H1 (cell line): ENCODE data around the gene SESN3. TPM values are rescaled to one million over a fixed set of nuclear protein-coding genes. Genes with fewer than 3 reads are reported as not detected.

Source experiments
- CTCF ChIA-PET: fragments of 300-600 bp; sonication (Branson Sonifier 250); formaldehyde crosslinking; loops from one replicate; lab custom pipeline; 2021; ENCODE audit not compliant: partially characterized antibody; lab: Charles Lee
- POLR2A ChIA-PET: fragments of 300-600 bp; sonication (Branson Sonifier 250); formaldehyde crosslinking; loops from one replicate; lab custom pipeline; 2021; ENCODE audit warnings: inconsistent platforms; ENCODE audit not compliant: partially characterized antibody; lab: Charles Lee
- DNase-seq, 2 experiments: peaks; one replicate each; pipeline versions ENCODE4 v3.0.0 to v3.0.0-alpha.2; 2010 to 2022; ENCODE audit warnings: low spot score in 2 of 2, low read depth in 1 of 2, mixed read lengths in 1 of 2
- FAIRE-seq: peaks from 2 replicates; lab custom pipeline; 2011; peaks lifted over from hg19 to GRCh38; lab: Jason Lieb, UNC
- H2AFZ ChIP-seq: 2 replicates; pipeline ENCODE4 v1.8.1; 2012; ENCODE audit warnings: low read length, inconsistent platforms
- H2AK5ac ChIP-seq: 2 replicates; pipeline ENCODE4 v1.6.1; 2013; ENCODE audit warnings: low read depth, low read length
- H2BK120ac ChIP-seq: replicated peaks from 2 replicates; pipeline ENCODE3; 2013; ENCODE audit warnings: low read depth, low read length, inconsistent platforms
- H2BK12ac ChIP-seq: 2 replicates; pipeline ENCODE4 v1.6.1; 2013; ENCODE audit warnings: low read depth, low read length
- H2BK15ac ChIP-seq: 2 replicates; pipeline ENCODE4 v1.6.1; 2013; ENCODE audit warnings: low read length
- H2BK20ac ChIP-seq: 2 replicates; pipeline ENCODE4 v1.6.1; 2013; ENCODE audit warnings: low read length
- H2BK5ac ChIP-seq: 2 replicates; pipeline ENCODE4 v1.6.1; 2013; ENCODE audit warnings: low read depth, low read length
- H3K14ac ChIP-seq: 2 replicates; pipeline ENCODE4 v1.6.1; 2013; ENCODE audit warnings: inconsistent platforms; ENCODE audit not compliant: insufficient read length
- H3K18ac ChIP-seq: 2 replicates; pipeline ENCODE4 v1.6.1; 2013; ENCODE audit warnings: low read length; ENCODE audit errors: extremely low read depth
- H3K23ac ChIP-seq: 2 replicates; pipeline ENCODE4 v1.6.1; 2013; ENCODE audit warnings: inconsistent platforms; ENCODE audit not compliant: insufficient read length
- H3K23me2 ChIP-seq: 2 replicates; pipeline ENCODE4 v1.6.1; 2013; ENCODE audit warnings: low read depth, low read length
- H3K27ac ChIP-seq: 2 replicates; pipeline ENCODE4 v1.6.1; 2011; ENCODE audit warnings: low read depth, low read length, inconsistent platforms
- H3K27me3 ChIP-seq, 4 experiments: replicated peaks in 1 of 4; 1 replicate in 1 of 4; 2 replicates in 3 of 4; pipeline versions ENCODE4 v1.6.1 to v1.8.1; 2011 to 2013; ENCODE audit warnings: low read length in 3 of 4, mild to moderate bottlenecking in 3 of 4, inconsistent platforms in 2 of 4, mixed read lengths in 2 of 4, moderate library complexity in 1 of 4; ENCODE audit not compliant: control insufficient read depth in 3 of 4, insufficient read depth in 3 of 4; ENCODE audit errors: extremely low read depth in 1 of 4
- H3K36me3 ChIP-seq, 4 experiments: 2 replicates each; pipeline versions ENCODE4 v1.6.1 to v1.8.1; 2011 to 2013; ENCODE audit warnings: mild to moderate bottlenecking in 4 of 4, low read length in 3 of 4, moderate library complexity in 2 of 4, control low read depth in 1 of 4, inconsistent platforms in 1 of 4; ENCODE audit not compliant: insufficient read depth in 4 of 4, control insufficient read depth in 2 of 4
- H3K4ac ChIP-seq: replicated peaks from 2 replicates; pipeline ENCODE3; 2013; ENCODE audit warnings: low read length, low read depth, mixed read lengths, inconsistent platforms; ENCODE audit not compliant: insufficient read length
- H3K4me1 ChIP-seq, 4 experiments: replicated peaks in 1 of 4; 1 replicate in 1 of 4; 2 replicates in 3 of 4; pipeline versions ENCODE4 v1.6.1 to v1.8.1; 2011 to 2013; ENCODE audit warnings: low read length in 3 of 4, inconsistent platforms in 2 of 4, mixed read lengths in 1 of 4; ENCODE audit not compliant: insufficient read depth in 4 of 4, control insufficient read depth in 3 of 4
- H3K4me2 ChIP-seq, 2 experiments: 2 replicates each; pipeline versions ENCODE4 v1.6.1 to v1.8.1; 2011 to 2013; ENCODE audit warnings: low read depth in 2 of 2, low read length in 2 of 2, control low read depth in 1 of 2, inconsistent platforms in 1 of 2, mild to moderate bottlenecking in 1 of 2; ENCODE audit not compliant: insufficient read depth in 1 of 2
- H3K4me3 ChIP-seq, 4 experiments: fragments of 200-600, 300-600 bp in 1 of 4; sonication (generic), shearing (Covaris generic), sonication (Bioruptor Twin) in 1 of 4; 2 replicates each; pipeline versions ENCODE4 v1.5.1 to v1.8.1; 2011 to 2016; ENCODE audit warnings: low read length in 4 of 4, low read depth in 3 of 4, control low read depth in 2 of 4, inconsistent platforms in 2 of 4, mild to moderate bottlenecking in 2 of 4, mixed read lengths in 1 of 4, moderate library complexity in 1 of 4; ENCODE audit not compliant: insufficient read depth in 2 of 4; ENCODE audit errors: extremely low read depth in 1 of 4
- H3K56ac ChIP-seq: replicated peaks from 2 replicates; pipeline ENCODE3; 2013; ENCODE audit warnings: low read depth, mild to moderate bottlenecking, mixed read lengths, low read length, inconsistent platforms; ENCODE audit not compliant: insufficient read length
- H3K79me1 ChIP-seq: 2 replicates; pipeline ENCODE4 v1.6.1; 2013; ENCODE audit warnings: low read depth, low read length, control low read depth
- H3K79me2 ChIP-seq, 2 experiments: 2 replicates each; pipeline versions ENCODE4 v1.6.1 to v1.8.1; 2012 to 2013; ENCODE audit warnings: low read length in 2 of 2, mild to moderate bottlenecking in 2 of 2, inconsistent platforms in 1 of 2; ENCODE audit not compliant: insufficient read depth in 2 of 2, control insufficient read depth in 1 of 2
- H3K9ac ChIP-seq, 4 experiments: replicated peaks in 1 of 4; 1 replicate in 1 of 4; 2 replicates in 3 of 4; pipeline versions ENCODE4 v1.6.1 to v1.8.1; 2011 to 2013; ENCODE audit warnings: low read depth in 3 of 4, low read length in 3 of 4, control low read depth in 2 of 4, mild to moderate bottlenecking in 2 of 4, moderate library complexity in 2 of 4, inconsistent platforms in 1 of 4; ENCODE audit errors: extremely low read depth in 1 of 4
- H3K9me3 ChIP-seq, 2 experiments: 2 replicates each; pipeline versions ENCODE4 v1.6.1 to v1.8.1; 2012 to 2013; ENCODE audit warnings: mild to moderate bottlenecking in 2 of 2, moderate library complexity in 2 of 2, control low read depth in 1 of 2, inconsistent platforms in 1 of 2, low read depth in 1 of 2, low read length in 1 of 2, mixed read lengths in 1 of 2; ENCODE audit not compliant: insufficient read depth in 2 of 2
- H4K20me1 ChIP-seq, 2 experiments: replicated peaks in 1 of 2; 2 replicates each; pipeline versions ENCODE3 to v1.8.1; 2011 to 2013; ENCODE audit warnings: inconsistent platforms in 2 of 2, low read length in 2 of 2, mild to moderate bottlenecking in 1 of 2; ENCODE audit not compliant: insufficient read depth in 2 of 2, control insufficient read depth in 1 of 2
- H4K5ac ChIP-seq: 2 replicates; pipeline ENCODE4 v1.6.1; 2013; ENCODE audit warnings: low read length, low read depth, mixed read lengths, inconsistent platforms; ENCODE audit not compliant: insufficient read length
- H4K8ac ChIP-seq: 2 replicates; pipeline ENCODE4 v1.8.0; 2013; ENCODE audit warnings: mild to moderate bottlenecking, moderate library complexity, low read length, inconsistent platforms; ENCODE audit not compliant: insufficient read depth; ENCODE audit errors: extremely low read depth
- H4K91ac ChIP-seq: replicated peaks from 2 replicates; pipeline ENCODE3; 2013; ENCODE audit warnings: low read length, mixed read lengths, inconsistent platforms; ENCODE audit not compliant: insufficient read length
- BACH1 ChIP-seq: IDR thresholded peaks from 2 replicates; pipeline ENCODE4 v1.6.1; 2012; ENCODE audit warnings: low read length, improper control_type of control experiment
- CBX5 ChIP-seq: fragments of 300-800, 300-1000 bp; sonication (generic); IDR thresholded peaks from 2 replicates; pipeline ENCODE4 v1.7.1; 2016; ENCODE audit warnings: antibody characterized with exemption, low read length, low read depth
- GABPA ChIP-seq: IDR thresholded peaks from 2 replicates; pipeline ENCODE4 v1.6.1; 2011; ENCODE audit warnings: mild to moderate bottlenecking, low read length, moderate library complexity, borderline replicate concordance; ENCODE audit not compliant: insufficient read depth
- KDM5A ChIP-seq: fragments of 200-600 bp; IDR thresholded peaks from 2 replicates; pipeline ENCODE4 v1.7.1; 2012; ENCODE audit warnings: mild to moderate bottlenecking, low read length, inconsistent platforms, mixed read lengths
- NANOG ChIP-seq: IDR thresholded peaks from 2 replicates; pipeline ENCODE4 v1.6.1; 2011; ENCODE audit warnings: low read length, low read depth, mild to moderate bottlenecking, inconsistent platforms; ENCODE audit not compliant: insufficient read depth, poor library complexity, severe bottlenecking
- RAD21 ChIP-seq, 2 experiments: IDR thresholded peaks in 1 of 2; conservative IDR thresholded peaks in 1 of 2; 2 replicates each; pipeline ENCODE4 v1.6.1; 2011; ENCODE audit warnings: low read depth in 2 of 2, low read length in 2 of 2, improper control_type of control experiment in 1 of 2, inconsistent platforms in 1 of 2, mild to moderate bottlenecking in 1 of 2, moderate library complexity in 1 of 2
- RBBP5 ChIP-seq: IDR thresholded peaks from 2 replicates; pipeline ENCODE4 v1.7.1; 2012; ENCODE audit warnings: low read depth, mild to moderate bottlenecking, inconsistent platforms, low read length, moderate library complexity, borderline replicate concordance
- RFX5 ChIP-seq: IDR thresholded peaks from 2 replicates; pipeline ENCODE4 v1.6.1; 2011; ENCODE audit warnings: low read depth, low read length, improper control_type of control experiment, borderline replicate concordance
- RXRA ChIP-seq: IDR thresholded peaks from 2 replicates; pipeline ENCODE4 v1.6.1; 2011; ENCODE audit warnings: low read depth, mild to moderate bottlenecking, low read length, moderate library complexity; ENCODE audit not compliant: insufficient read depth
- SP2 ChIP-seq: IDR thresholded peaks from 2 replicates; pipeline ENCODE4 v1.6.1; 2012; ENCODE audit warnings: mild to moderate bottlenecking, low read length, inconsistent platforms
- WGBS, 2 experiments: shearing (Covaris generic) in 1 of 2; methylation state at CpG; one replicate each; pipeline versions ENCODE4 v1.1.6 to v1.1.7; 2013 to 2015; ENCODE audit warnings: low lambda C conversion rate in 2 of 2, mixed read lengths in 2 of 2, inconsistent platforms in 1 of 2, low coverage in 1 of 2, missing lambda C conversion rate in 1 of 2; ENCODE audit not compliant: insufficient replicate concordance in 2 of 2, insufficient coverage in 1 of 2, insufficient read length in 1 of 2; ENCODE audit errors: extremely low coverage in 1 of 2, missing lambda C conversion rate in 1 of 2; 5-methylcytosine and 5-hydroxymethylcytosine counted together
- polyA plus RNA-seq, 7 experiments: library from polyadenylated mRNA; depleted of rRNA in 3 of 7; stranded (reverse) in 5 of 7; unstranded in 2 of 7; fragments of >200 nt in 5 of 7; fragments of 200-250 nt in 2 of 7; gene quantifications; 1 replicate in 5 of 7; 2 replicates in 1 of 7; 4 replicates in 1 of 7; pipeline versions ENCODE4 v1.2.1 to v1.2.3, GENCODE V29; 2011 to 2013; ENCODE audit warnings: missing spikeins in 2 of 7, mixed read lengths in 2 of 7
- total RNA-seq: library from RNA; stranded (reverse); fragmentation: NEBNext Ultra II Directional; extraction: Animal tissue kit (Norgen Biotek cat#: 25700); gene quantifications from 2 replicates; pipeline ENCODE4 v1.2.1, GENCODE V29; 2021

Gene SESN3
- total and polyA plus RNA-seq, 2 of the 8 experiments (the other 6 are each of a cell fraction or from before 2014, with no cell fraction given), result 10.2 to 31.1 TPM

DNA sequence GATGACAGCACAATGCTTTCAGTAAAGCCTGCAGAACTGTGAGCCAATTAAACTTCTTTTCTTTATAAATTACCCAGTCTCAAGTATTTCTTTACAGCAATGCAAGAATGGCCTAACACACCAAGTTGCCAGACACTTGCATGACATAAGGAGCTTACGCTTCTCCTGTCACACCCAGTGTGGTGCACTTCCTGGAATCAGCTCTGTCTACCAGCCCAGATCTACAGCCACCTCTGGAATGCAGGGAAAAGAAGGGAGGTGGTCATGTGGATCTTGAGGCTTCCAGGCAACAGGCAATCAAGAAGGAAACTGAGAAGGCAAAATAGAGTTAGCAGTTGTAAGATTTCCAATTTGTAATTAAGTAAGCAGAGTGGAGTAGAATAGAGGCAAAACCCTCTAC, 37.4 kb upstream of the SESN3 start:
- Histone ChIP-seq H2AFZ (no peak overlapping the region), H2BK20ac (no peak overlapping the region), H3K79me1 (no peaks in the 10 kb centered on the region), H3K23me2 (no peaks in the 10 kb centered on the region), H4K8ac (no peak overlapping the region), H2BK120ac (no peak overlapping the region), H3K18ac (no peak overlapping the region), H3K79me2 (no peaks in the 10 kb centered on the region), H3K4me2 (no peak overlapping the region), H3K4ac (no peak overlapping the region), H2BK12ac (no peak overlapping the region), H3K36me3 (no peaks in the 10 kb centered on the region), H2BK15ac (no peak overlapping the region), H2BK5ac (no peak overlapping the region), H3K23ac (no peak overlapping the region), H4K20me1 (no peaks in the 10 kb centered on the region), H3K9ac (no peak overlapping the region), H3K14ac (no peak overlapping the region), H2AK5ac (no peak overlapping the region), H3K56ac (no peak overlapping the region), H4K5ac (no peak overlapping the region), H3K4me1 (no peaks in the 10 kb centered on the region; a peak in 1 of 7 replicates), H3K4me3 (no peak overlapping the region), H3K9me3 (no peaks in the 10 kb centered on the region), H3K27me3 (peaks cover 0 to 1% (median 0%) of the 10 kb centered on the region in 4 experiments; a peak in 2 of 7 replicates), H4K91ac (no peak overlapping the region), H3K27ac (no peak overlapping the region)
- DNase-seq (no peak), FAIRE-seq (no peak)
- ChIA-PET POLR2A (no interaction called here), CTCF (interaction anchor here (1.4 kb wide), 1 partner anchor 19 kb away, joined by 3 read pairs; no protein-coding TSS in a partner anchor)
- TF ChIP-seq BACH1 (no peak), RXRA (no peak), GABPA (no peak), NANOG (no peak), RAD21 (IDR thresholded peaks at IDR 0.05 in 1 of 2, conservative IDR thresholded peaks at IDR 0.05 in 1 of 2; ENCODE audit: low read depth in 2 of 2, low read length in 2 of 2) (no peak), CBX5 (no peak), SP2 (no peak), RFX5 (no peak), RBBP5 (no peak), KDM5A (no peak)
- 93% methylated on average over 1 of the region's 1 CpG; no CpG with 5 or more reads in 1 of the 2 experiments for whole genome bisulfite sequencing, 2 experiments
